ENCODE results near the gene CELA2A.

Gene CELA2A

DNA sequence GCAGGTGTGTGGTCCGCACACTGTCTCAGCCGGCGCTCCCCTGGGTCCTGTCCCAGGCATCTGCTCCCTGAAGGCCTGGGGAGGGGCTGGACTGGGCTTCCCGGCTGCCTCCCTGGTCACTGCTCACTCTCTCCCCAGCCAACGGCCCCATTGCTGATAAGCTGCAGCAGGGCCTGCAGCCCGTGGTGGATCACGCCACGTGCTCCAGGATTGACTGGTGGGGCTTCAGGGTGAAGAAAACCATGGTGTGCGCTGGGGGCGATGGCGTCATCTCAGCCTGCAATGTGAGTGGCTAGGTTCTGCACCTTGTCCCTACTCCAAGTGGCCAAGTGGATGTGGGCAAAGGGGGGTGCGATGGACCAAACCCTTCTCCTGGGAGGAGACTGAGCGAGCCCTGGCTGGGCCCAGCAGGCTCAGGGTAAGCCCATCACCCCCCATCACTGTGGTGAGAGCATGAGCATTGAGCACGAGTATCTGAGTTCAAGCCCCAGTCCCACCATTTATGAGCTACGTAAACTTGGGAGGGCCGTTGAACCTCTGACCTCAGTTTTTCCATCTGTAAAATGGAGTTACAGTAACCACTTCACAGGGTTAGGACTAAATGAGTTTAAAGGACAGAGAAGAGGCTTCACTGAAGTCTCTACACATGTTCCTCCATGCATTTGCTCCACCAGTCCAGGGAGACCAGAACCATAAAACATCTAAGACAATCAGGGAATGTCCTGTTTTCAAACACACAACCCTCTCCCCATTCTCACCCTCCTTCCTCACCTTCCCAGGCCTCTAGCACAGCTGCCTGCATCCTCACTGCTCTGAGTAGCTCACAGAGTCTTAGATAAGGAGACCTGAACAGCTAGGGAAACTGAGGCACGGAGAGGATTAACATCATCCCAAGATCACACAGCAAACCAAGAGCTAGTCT, 11.8 kb upstream of the CELA2A start:
- H3K4me3 ChIP-seq (ENCODE audit: low read depth, low read length), result no peak overlapping the region
- in situ Hi-C loops (cut with HindIII; ENCODE audit: low pct_ligation_motif_present, low sequenced_read_pairs), result no loop called here
- no peaks in the 10 kb centered on the region for H3K36me3 ChIP-seq (replicated peaks)
- H3K27me3 ChIP-seq (replicated peaks), result no peaks in the 10 kb centered on the region
- H3K27ac ChIP-seq, result no peak overlapping the region
- no peak for DNase-seq
- TF ChIP-seq, protein P1, sequence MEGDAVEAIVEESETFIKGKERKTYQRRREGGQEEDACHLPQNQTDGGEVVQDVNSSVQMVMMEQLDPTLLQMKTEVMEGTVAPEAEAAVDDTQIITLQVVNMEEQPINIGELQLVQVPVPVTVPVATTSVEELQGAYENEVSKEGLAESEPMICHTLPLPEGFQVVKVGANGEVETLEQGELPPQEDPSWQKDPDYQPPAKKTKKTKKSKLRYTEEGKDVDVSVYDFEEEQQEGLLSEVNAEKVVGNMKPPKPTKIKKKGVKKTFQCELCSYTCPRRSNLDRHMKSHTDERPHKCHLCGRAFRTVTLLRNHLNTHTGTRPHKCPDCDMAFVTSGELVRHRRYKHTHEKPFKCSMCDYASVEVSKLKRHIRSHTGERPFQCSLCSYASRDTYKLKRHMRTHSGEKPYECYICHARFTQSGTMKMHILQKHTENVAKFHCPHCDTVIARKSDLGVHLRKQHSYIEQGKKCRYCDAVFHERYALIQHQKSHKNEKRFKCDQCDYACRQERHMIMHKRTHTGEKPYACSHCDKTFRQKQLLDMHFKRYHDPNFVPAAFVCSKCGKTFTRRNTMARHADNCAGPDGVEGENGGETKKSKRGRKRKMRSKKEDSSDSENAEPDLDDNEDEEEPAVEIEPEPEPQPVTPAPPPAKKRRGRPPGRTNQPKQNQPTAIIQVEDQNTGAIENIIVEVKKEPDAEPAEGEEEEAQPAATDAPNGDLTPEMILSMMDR (IDR thresholded peaks at IDR 0.05; ENCODE audit: low read depth, low read length, missing control alignments), result no peak

DNA sequence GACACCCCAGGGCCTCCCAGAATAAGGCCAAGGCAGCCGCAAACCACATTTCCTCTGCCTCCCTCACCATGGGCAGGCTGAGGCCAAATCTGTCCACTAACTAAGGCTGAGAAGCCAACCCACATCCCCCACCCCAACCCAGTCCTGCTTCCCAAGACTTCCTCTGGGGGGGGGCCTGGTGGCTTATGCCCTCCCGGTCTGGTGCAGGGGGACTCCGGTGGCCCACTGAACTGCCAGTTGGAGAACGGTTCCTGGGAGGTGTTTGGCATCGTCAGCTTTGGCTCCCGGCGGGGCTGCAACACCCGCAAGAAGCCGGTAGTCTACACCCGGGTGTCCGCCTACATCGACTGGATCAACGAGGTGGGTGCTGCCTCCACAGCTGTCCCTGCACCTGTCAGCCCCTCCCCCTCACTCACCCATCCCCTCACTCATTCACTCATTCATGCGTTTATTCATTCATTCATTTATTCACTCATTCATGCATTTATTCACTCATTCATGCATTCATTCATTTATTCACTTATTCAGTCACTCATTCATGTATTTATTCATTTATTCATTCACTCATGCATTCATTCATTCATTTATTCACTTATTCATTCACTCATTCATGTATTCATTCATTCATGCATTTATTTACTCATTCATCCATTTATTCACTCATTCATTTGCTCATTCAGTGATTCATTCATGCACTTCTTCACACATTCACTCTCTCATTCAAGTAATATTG, 11.0 kb upstream of the CELA2A start:
- Histone ChIP-seq H3K27ac (no peak overlapping the region), H3K36me3 (replicated peaks) (no peaks in the 10 kb centered on the region), H3K27me3 (replicated peaks) (no peaks in the 10 kb centered on the region), H3K4me3 (ENCODE audit: low read depth, low read length) (no peak overlapping the region)
- TF ChIP-seq, protein P1 (IDR thresholded peaks at IDR 0.05; ENCODE audit: low read depth, low read length, missing control alignments), result no peak
- DNase-seq, result no peak
- in situ Hi-C loops (cut with HindIII; ENCODE audit: low pct_ligation_motif_present, low sequenced_read_pairs), result no loop called here

DNA sequence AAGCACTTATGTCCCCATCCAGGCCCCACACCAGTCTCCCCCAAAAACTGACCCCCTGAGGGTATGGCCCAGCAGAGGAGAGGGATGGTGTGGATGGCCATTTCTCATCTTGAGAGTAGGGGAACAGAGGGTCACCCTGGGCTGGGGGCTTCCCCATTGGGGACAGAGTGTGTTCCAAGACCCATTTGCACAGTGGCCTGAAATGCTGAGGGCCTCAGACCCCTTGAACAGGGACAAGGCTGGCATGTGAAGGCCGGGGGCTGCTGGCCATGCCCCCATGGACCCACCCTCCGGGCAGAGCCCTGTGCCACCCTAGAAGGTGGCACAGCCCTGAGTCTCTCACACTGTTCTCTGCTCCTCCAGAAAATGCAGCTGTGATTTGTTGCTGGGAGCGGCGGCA, 10.3 kb upstream of the CELA2A start:
- Histone ChIP-seq H3K27ac (no peak overlapping the region), H3K27me3 (replicated peaks) (no peaks in the 10 kb centered on the region), H3K4me3 (ENCODE audit: low read depth, low read length) (no peak overlapping the region), H3K36me3 (replicated peaks) (no peaks in the 10 kb centered on the region)
- in situ Hi-C loops (cut with HindIII; ENCODE audit: low pct_ligation_motif_present, low sequenced_read_pairs), result no loop called here
- TF ChIP-seq, protein P1 (IDR thresholded peaks at IDR 0.05; ENCODE audit: low read depth, low read length, missing control alignments), result no peak
- no peak for DNase-seq

DNA sequence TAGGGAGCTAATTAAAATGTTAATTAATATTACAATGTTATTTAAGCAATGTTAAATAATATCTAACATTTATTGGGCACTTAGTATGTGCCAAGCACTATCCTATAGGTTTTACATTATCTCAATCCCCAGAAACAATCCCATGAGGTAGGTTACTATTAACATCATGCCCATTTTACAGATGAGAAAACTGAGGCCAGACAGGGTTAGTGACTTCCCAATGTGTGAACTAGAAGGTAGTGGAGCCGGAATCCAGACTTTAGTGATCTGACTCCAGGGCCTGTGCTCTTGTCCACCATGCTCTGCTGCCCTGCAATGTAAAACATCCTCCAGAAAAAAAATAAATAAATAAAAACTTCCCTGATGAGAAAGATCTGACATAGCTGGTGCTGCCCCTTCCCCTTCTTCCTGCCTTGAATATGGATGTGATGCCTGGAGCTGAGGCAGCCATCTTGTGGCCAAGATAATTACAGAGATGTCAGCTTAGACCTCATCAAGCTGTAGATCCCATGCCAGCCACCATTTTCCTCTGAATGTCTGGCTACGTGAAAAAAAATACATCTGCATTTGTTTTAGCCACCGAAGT, 7.6 kb upstream of the CELA2A start:
- DNase-seq, result no peak
- H3K27ac ChIP-seq, result no peak overlapping the region
- H3K4me3 ChIP-seq (ENCODE audit: low read depth, low read length), result no peak overlapping the region
- no peaks in the 10 kb centered on the region for H3K36me3 ChIP-seq (replicated peaks)
- H3K27me3 ChIP-seq (replicated peaks), result no peaks in the 10 kb centered on the region
- in situ Hi-C loops (cut with HindIII; ENCODE audit: low pct_ligation_motif_present, low sequenced_read_pairs), result no loop called here
- TF ChIP-seq, protein P1 (IDR thresholded peaks at IDR 0.05; ENCODE audit: low read depth, low read length, missing control alignments), result no peak

DNA sequence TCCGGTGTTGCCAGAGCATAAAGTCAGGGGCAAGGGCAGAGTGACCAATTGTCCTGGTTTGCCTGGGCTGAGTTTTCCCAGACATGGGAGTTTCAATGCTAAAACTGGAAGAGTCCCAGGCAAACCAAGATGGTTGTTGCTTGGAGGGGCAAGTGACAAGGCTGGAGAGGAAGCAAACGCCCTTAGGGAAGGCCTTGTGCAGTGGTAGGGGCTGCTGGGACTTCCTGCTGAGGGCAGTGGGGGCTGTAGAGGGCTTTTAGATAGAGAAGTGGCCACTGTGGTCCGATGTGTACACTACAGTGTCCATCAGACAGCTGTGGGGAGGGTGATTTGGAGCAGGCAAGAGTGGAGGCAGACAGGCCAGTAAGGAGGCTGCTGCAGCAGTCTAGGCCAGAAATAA, 7.0 kb upstream of the CELA2A start:
- Histone ChIP-seq H3K4me3 (ENCODE audit: low read depth, low read length) (no peak overlapping the region), H3K27ac (no peak overlapping the region), H3K27me3 (replicated peaks) (no peaks in the 10 kb centered on the region), H3K36me3 (replicated peaks) (no peaks in the 10 kb centered on the region)
- no peak for DNase-seq
- in situ Hi-C loops (cut with HindIII; ENCODE audit: low pct_ligation_motif_present, low sequenced_read_pairs), result no loop called here
- TF ChIP-seq, protein P1 (IDR thresholded peaks at IDR 0.05; ENCODE audit: low read depth, low read length, missing control alignments), result no peak

Data from brain microvascular endothelial cell (primary cell).